B cell (primary cell): Measurements from ENCODE around the gene CCDC196. TPM values are rescaled to one million over a fixed set of nuclear protein-coding genes. Genes with fewer than 3 reads are reported as not detected.
A peak's percentile ranks its signal among the peaks of the same experiment; 100 is the strongest.

Experiments used
- ATAC-seq: fragments of 200-7000 bp; cut with Tn5 transposase; one replicate; pipeline ENCODE4 v1.10.0; 2021; ENCODE audit warnings: low read depth, mild to moderate bottlenecking, moderate number of reproducible peaks, moderate library complexity
- CTCF ChIA-PET: fragments of 350-600 bp; sonication (Branson Sonifier 250); formaldehyde crosslinking; loops from one replicate; lab custom pipeline; 2021; ENCODE audit warnings: antibody characterized with exemption, inconsistent platforms; lab: Charles Lee
- POLR2A ChIA-PET: fragments of 350-600 bp; sonication (Branson Sonifier 250); formaldehyde crosslinking; loops from one replicate; lab custom pipeline; 2021; ENCODE audit warnings: antibody characterized with exemption; lab: Charles Lee
- DNase-seq: peaks from one replicate; pipeline ENCODE4 v3.0.0; 2013
- H2AFZ ChIP-seq: 2 replicates; pipeline ENCODE4 v1.6.1; 2012; ENCODE audit warnings: mild to moderate bottlenecking, low read depth, low read length; ENCODE audit not compliant: insufficient read depth, poor library complexity, severe bottlenecking
- H3K27ac ChIP-seq, 2 donors: 1 replicate in 1 of 2; 2 replicates in 1 of 2; pipeline ENCODE4 v1.5.1; 2012 to 2013; ENCODE audit warnings: low read length in 2 of 2, mild to moderate bottlenecking in 2 of 2, moderate library complexity in 1 of 2
- H3K27me3 ChIP-seq, 4 experiments: fragments of 200-600 bp in 1 of 4; sonication (generic) in 1 of 4; replicated peaks in 1 of 4; 1 replicate in 2 of 4; 2 replicates in 2 of 4; pipeline versions ENCODE4 v1.6.1 to v1.7.0; 2013 to 2016; ENCODE audit warnings: low read length in 3 of 4, mild to moderate bottlenecking in 2 of 4, mixed read lengths in 1 of 4, moderate library complexity in 1 of 4; ENCODE audit not compliant: insufficient read depth in 4 of 4, control insufficient read depth in 3 of 4; ENCODE audit errors: control extremely low read depth in 1 of 4
- H3K36me3 ChIP-seq, 2 experiments: replicated peaks in 1 of 2; 1 replicate in 1 of 2; 2 replicates in 1 of 2; pipeline versions ENCODE4 v1.6.1 to v1.7.1; 2013; ENCODE audit warnings: low read length in 1 of 2; ENCODE audit not compliant: insufficient read depth in 2 of 2, control insufficient read depth in 1 of 2; ENCODE audit errors: control extremely low read depth in 1 of 2, extremely low read depth in 1 of 2
- H3K4me1 ChIP-seq, 2 donors: fragments of 200-600 bp in 1 of 2; sonication (generic) in 1 of 2; 1 replicate in 1 of 2; 2 replicates in 1 of 2; pipeline versions ENCODE4 v1.5.1 to v1.6.1; 2013 to 2017; ENCODE audit warnings: low read length in 2 of 2; ENCODE audit not compliant: control insufficient read depth in 2 of 2, insufficient read depth in 2 of 2
- H3K4me2 ChIP-seq: replicated peaks from 2 replicates; pipeline ENCODE3; 2012; ENCODE audit warnings: mild to moderate bottlenecking, low read depth, low read length; ENCODE audit not compliant: poor library complexity, severe bottlenecking
- H3K4me3 ChIP-seq, 5 experiments: fragments of 200-600 bp in 1 of 5; sonication (generic) in 1 of 5; 1 replicate in 3 of 5; 2 replicates in 2 of 5; pipeline versions ENCODE4 v1.5.1 to v1.7.0; 2011 to 2016; ENCODE audit warnings: low read length in 4 of 5, mild to moderate bottlenecking in 4 of 5, low read depth in 2 of 5, control low read depth in 1 of 5, moderate library complexity in 1 of 5; ENCODE audit not compliant: insufficient read depth in 1 of 5; ENCODE audit errors: control extremely low read depth in 1 of 5, extremely low read depth in 1 of 5
- H3K79me2 ChIP-seq: fragments of 200-600 bp; sonication (generic); one replicate; pipeline ENCODE4 v1.6.0; 2016; ENCODE audit warnings: low read length; ENCODE audit not compliant: control insufficient read depth, insufficient read depth
- H3K9ac ChIP-seq: fragments of 200-600 bp; sonication (generic); 2 replicates; pipeline ENCODE4 v1.6.1; 2017; ENCODE audit warnings: mild to moderate bottlenecking, low read length, moderate library complexity
- H3K9me3 ChIP-seq, 3 donors: one replicate each; pipeline versions ENCODE4 v1.6.1 to v1.7.1; 2013; ENCODE audit warnings: low read length in 2 of 3; ENCODE audit not compliant: control insufficient read depth in 2 of 3, insufficient read depth in 1 of 3; ENCODE audit errors: control extremely low read depth in 1 of 3
- H4K20me1 ChIP-seq: 2 replicates; pipeline ENCODE4 v1.6.0; 2012; ENCODE audit warnings: mild to moderate bottlenecking, low read length; ENCODE audit not compliant: insufficient read depth, control insufficient read depth, poor library complexity, severe bottlenecking
- H3K27ac Mint-ChIP-seq: one replicate; pipeline ENCODE4 v1.8.0; 2021; ENCODE audit warnings: mixed read lengths
- H3K27me3 Mint-ChIP-seq: one replicate; pipeline ENCODE4 v1.8.0; 2021; ENCODE audit warnings: mixed read lengths
- H3K4me1 Mint-ChIP-seq: one replicate; pipeline ENCODE4 v1.8.0; 2021; ENCODE audit warnings: mixed read lengths
- H3K4me3 Mint-ChIP-seq: one replicate; pipeline ENCODE4 v1.8.0; 2021; ENCODE audit warnings: mixed read lengths
- H3K9me3 Mint-ChIP-seq: one replicate; pipeline ENCODE4 v1.8.0; 2022; ENCODE audit warnings: mixed read lengths; ENCODE audit not compliant: insufficient read depth
- EZH2 ChIP-seq: IDR thresholded peaks from 2 replicates; pipeline ENCODE4 v1.6.1; 2012; ENCODE audit warnings: borderline replicate concordance, low read depth, mild to moderate bottlenecking, moderate library complexity, low read length; ENCODE audit not compliant: insufficient read depth, poor library complexity, severe bottlenecking
- WGBS: methylation state at CpG from one replicate; pipeline ENCODE4 v1.1.5; 2013; ENCODE audit warnings: missing lambda C conversion rate; ENCODE audit not compliant: insufficient coverage; 5-methylcytosine and 5-hydroxymethylcytosine counted together
- intact Hi-C: fragments of 100-400 bp; cut with micrococcal nuclease; formaldehyde crosslinking; loops from one replicate; pipeline ENCODE4 v1.10.0; 2022
- polyA plus RNA-seq: library from polyadenylated mRNA; depleted of rRNA; stranded (reverse); fragments of >200 nt; gene quantifications from 2 replicates; pipeline ENCODE4 v1.2.3, GENCODE V29; 2012
- total RNA-seq, 2 donors: library from RNA; stranded (reverse); fragments of 120-200 nt in 1 of 2; gene quantifications; 1 replicate in 1 of 2; 2 replicates in 1 of 2; pipeline versions ENCODE4 v1.2.3 to v1.2.4, GENCODE V29; 2013 to 2022
- TF ChIP-seq, protein P1 (sequence below): fragments of 200-600 bp; IDR thresholded peaks from one replicate; pipeline ENCODE4 v1.8.0; 2022; ENCODE audit warnings: antibody characterized with exemption, mild to moderate bottlenecking

Gene CCDC196
- total and polyA plus RNA-seq, 2 donors (not counting 1 experiment from before 2014, with no cell fraction given): not detected

DNA sequence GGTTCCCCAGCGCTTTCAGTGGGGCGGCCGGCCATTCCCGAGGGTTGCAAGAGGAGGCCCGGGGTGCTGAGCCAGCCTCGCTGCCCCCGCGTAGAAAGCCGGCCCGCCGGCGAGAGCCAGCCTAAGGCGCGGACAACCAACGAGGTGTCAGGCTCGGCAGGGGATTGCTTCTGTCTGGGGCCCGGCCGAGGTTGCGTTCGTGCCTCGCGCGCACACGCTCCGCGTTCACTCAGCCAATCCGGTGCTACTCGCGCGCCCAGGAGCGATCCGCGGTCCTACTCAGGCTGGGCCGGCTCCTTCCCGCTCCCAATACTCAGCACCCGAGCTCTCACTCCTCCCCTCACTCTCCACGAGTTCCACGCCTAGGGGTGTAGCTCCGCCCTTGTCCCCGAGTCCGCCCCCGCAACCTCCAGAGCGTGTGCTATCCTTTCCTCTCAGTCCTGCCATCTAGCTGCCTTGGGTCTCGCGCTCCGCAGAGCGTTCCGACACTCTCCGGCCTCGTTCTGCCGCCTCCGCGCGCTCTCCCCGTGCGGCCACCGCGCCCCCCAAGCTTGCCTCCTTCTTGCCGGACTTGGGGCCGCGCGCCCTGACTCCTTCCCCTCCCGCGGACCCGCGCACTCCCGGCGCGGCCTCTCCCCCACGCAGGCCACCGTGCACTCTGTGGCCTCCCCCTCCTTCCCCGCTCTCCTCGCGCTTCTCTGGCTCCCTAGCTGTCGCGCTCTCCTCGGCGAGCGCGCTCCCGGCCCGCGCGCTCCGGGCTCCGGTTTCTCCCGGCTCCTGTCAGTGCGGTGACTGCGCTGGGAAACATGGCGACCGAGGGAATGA lies 21.8 kb downstream of the CCDC196 start, which contains the start of gene GPHN:
TSS of gene GPHN (plus strand) at position 426 of the 825 bp plus-strand sequence.
- peak within 1 kb of the TSS; percentile 36 to 66 for H3K27ac ChIP-seq
- peaks cover 6% of the 10 kb centered on the region for H3K27me3 Mint-ChIP-seq
- peak within 1 kb of the TSS; percentile 99 for H3K4me3 Mint-ChIP-seq
- intact Hi-C loops: loop anchor here (1.0 to 5.0 kb wide), 3 partner anchors 733 to 1189 kb away; partner anchors contain the start of genes EIF2S1, PALS1 and RDH11
- under 1% methylated on average over 88 of the region's 91 CpGs for WGBS
- no peaks in the 10 kb centered on the region for H3K36me3 ChIP-seq
- H3K4me1 Mint-ChIP-seq: peaks cover 25% of the 10 kb centered on the region
- DNase-seq (peak; percentile 90), ATAC-seq (peak; percentile 90)
- H3K4me2 ChIP-seq: peak within 1 kb of the TSS; percentile 92
- CTCF ChIA-PET: interaction anchor here (0.9 to 1.9 kb wide), 3 partner anchors 11 to 703 kb away, joined by 3 to 6 read pairs (median 4); no protein-coding TSS in a partner anchor
- H3K9ac ChIP-seq: peak within 1 kb of the TSS; percentile 79
- peaks cover 4% of the 10 kb centered on the region for H3K79me2 ChIP-seq
- no peaks in the 10 kb centered on the region for H3K9me3 Mint-ChIP-seq
- POLR2A ChIA-PET: no interaction called here
- peaks cover 7 to 18% of the 10 kb centered on the region in 2 donors for H3K4me1 ChIP-seq
- H2AFZ ChIP-seq: peak within 1 kb of the TSS; percentile 92
- TF ChIP-seq, protein P1, sequence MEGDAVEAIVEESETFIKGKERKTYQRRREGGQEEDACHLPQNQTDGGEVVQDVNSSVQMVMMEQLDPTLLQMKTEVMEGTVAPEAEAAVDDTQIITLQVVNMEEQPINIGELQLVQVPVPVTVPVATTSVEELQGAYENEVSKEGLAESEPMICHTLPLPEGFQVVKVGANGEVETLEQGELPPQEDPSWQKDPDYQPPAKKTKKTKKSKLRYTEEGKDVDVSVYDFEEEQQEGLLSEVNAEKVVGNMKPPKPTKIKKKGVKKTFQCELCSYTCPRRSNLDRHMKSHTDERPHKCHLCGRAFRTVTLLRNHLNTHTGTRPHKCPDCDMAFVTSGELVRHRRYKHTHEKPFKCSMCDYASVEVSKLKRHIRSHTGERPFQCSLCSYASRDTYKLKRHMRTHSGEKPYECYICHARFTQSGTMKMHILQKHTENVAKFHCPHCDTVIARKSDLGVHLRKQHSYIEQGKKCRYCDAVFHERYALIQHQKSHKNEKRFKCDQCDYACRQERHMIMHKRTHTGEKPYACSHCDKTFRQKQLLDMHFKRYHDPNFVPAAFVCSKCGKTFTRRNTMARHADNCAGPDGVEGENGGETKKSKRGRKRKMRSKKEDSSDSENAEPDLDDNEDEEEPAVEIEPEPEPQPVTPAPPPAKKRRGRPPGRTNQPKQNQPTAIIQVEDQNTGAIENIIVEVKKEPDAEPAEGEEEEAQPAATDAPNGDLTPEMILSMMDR: peak; percentile 24
- no peak for TF ChIP-seq EZH2
- H3K27ac Mint-ChIP-seq: peak within 1 kb of the TSS; percentile 91
- H3K4me3 ChIP-seq: peak within 1 kb of the TSS; percentile 74 to 90 (median 81)
- peaks cover 5% of the 10 kb centered on the region for H4K20me1 ChIP-seq
- no peaks in the 10 kb centered on the region for H3K9me3 ChIP-seq
- peaks cover 0 to 8% (median 0%) of the 10 kb centered on the region in 4 experiments for H3K27me3 ChIP-seq
